ENCODE results near the gene BCL2.

Gene BCL2

DNA sequence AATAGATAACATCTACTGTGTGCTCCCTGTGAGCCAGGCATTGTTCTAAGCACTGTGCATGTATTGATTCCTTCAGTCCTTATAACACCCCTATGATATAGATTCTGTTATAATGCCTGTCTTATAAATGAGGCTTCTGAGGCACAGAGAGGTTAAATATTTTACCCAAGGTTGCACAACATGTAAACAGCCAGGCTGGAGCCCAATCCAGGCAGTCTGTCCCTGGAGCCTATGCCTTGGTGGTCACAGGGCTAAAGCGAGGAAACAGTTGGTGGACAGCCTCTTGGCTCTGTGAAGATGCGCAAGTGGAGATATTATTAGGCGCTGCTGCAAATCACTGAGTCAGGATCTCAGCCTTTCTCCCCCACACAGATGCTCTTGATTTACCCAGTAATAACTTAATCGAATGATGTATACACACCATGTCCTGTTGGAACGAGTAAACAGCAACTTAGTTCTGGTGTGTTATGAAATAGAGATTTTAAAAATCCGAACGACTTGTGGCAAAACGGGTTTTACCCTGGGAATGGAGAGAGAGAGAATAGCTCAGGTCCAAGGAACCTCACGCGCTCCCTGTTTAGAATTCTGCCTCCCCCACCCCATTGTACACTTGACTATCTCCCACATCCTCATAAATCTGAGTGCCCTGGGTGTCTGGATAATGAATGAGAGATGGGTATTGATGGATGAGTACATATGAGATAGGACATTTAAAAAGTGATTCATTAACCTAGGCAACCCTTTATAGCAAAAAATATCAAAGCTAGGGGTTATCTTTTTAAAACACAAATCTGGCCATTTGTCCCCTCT lies 231.9 kb downstream of the BCL2 start:
- Mint-ChIP-seq H3K36me3 (ENCODE audit: low read depth) (no peaks in the 10 kb centered on the region), H3K4me1 (ENCODE audit: low read depth) (no peaks in the 10 kb centered on the region), H3K27me3 (ENCODE audit: low read depth) (peaks cover 37% of the 10 kb centered on the region), H3K9me3 (no peaks in the 10 kb centered on the region), H3K4me3 (no peak overlapping the region), H3K27ac (no peak overlapping the region)

DNA sequence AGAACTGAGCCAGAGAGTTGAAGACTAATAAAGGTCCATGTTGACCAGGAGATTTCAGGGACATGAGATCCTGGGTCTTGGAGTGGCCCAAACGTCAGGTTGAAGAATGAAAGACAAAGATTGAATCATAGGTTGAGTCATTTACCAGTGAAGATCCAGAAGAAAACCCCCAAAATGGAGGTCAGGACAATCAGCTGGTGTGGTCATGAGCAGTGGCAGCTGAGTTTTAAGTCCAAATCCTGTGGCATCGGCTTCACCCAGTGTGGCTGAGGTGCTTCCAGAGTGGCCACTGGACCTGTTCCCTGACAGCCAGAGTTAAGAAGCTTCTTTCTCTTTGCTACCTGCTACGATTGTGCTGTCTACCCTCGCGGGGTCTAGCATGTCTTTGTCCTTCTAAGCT lies 234.0 kb downstream of the BCL2 start:
- no peaks in the 10 kb centered on the region for H3K9me3 Mint-ChIP-seq
- H3K27ac Mint-ChIP-seq = no peak overlapping the region
- H3K36me3 Mint-ChIP-seq (ENCODE audit: low read depth) = no peaks in the 10 kb centered on the region
- H3K4me1 Mint-ChIP-seq (ENCODE audit: low read depth) = no peaks in the 10 kb centered on the region
- H3K27me3 Mint-ChIP-seq (ENCODE audit: low read depth) = peaks cover 37% of the 10 kb centered on the region
- H3K4me3 Mint-ChIP-seq = no peak overlapping the region

- H3K36me3 Mint-ChIP-seq (ENCODE audit: low read depth) = peaks cover 4% of the 10 kb centered on the region
- no peak overlapping the region for H3K27ac Mint-ChIP-seq
- H3K4me3 Mint-ChIP-seq = no peak overlapping the region
- peaks cover 25% of the 10 kb centered on the region for H3K27me3 Mint-ChIP-seq (ENCODE audit: low read depth)
- H3K9me3 Mint-ChIP-seq = peaks cover 6% of the 10 kb centered on the region
- H3K4me1 Mint-ChIP-seq (ENCODE audit: low read depth) = no peaks in the 10 kb centered on the region
Measured at GRCh38 chr18:63084219-63084618, 235.3 kb downstream of the BCL2 start.

- Mint-ChIP-seq H3K9me3 (peaks cover 6% of the 10 kb centered on the region), H3K27ac (no peak overlapping the region), H3K36me3 (ENCODE audit: low read depth) (peaks cover 4% of the 10 kb centered on the region), H3K4me1 (ENCODE audit: low read depth) (no peaks in the 10 kb centered on the region), H3K4me3 (no peak overlapping the region), H3K27me3 (ENCODE audit: low read depth) (peaks cover 24% of the 10 kb centered on the region)
Measured at GRCh38 chr18:63083555-63083954, 236.0 kb downstream of the BCL2 start.

DNA sequence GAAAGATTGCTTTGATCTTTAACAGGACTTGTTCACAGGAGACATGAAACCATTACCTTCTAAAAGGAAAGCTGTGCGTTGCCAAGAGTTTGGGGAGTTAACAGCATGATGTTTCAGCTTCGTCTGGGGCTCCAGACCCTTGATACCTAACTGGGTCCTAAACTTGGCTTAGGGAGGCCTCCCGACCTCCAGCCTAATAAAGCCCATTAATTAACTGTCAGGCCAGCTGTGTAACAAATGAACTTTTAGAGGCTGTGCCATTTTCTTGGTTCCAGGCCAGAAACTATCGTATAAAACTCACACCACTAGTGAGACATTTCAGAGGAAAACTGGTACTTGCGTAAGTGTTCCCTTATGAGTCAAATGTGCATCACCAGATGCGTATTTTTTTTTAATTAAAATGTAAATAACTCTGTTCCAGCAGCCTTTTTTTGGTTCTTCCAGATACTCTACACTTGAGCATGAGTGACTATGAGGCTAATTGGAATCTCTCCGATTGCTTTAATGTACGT lies 236.5 kb downstream of the BCL2 start:
- H3K4me3 Mint-ChIP-seq = no peak overlapping the region
- peaks cover 23% of the 10 kb centered on the region for H3K27me3 Mint-ChIP-seq (ENCODE audit: low read depth)
- no peak overlapping the region for H3K27ac Mint-ChIP-seq
- H3K4me1 Mint-ChIP-seq (ENCODE audit: low read depth) = peaks cover 3% of the 10 kb centered on the region
- H3K36me3 Mint-ChIP-seq (ENCODE audit: low read depth) = peaks cover 4% of the 10 kb centered on the region
- H3K9me3 Mint-ChIP-seq = peaks cover 6% of the 10 kb centered on the region

DNA sequence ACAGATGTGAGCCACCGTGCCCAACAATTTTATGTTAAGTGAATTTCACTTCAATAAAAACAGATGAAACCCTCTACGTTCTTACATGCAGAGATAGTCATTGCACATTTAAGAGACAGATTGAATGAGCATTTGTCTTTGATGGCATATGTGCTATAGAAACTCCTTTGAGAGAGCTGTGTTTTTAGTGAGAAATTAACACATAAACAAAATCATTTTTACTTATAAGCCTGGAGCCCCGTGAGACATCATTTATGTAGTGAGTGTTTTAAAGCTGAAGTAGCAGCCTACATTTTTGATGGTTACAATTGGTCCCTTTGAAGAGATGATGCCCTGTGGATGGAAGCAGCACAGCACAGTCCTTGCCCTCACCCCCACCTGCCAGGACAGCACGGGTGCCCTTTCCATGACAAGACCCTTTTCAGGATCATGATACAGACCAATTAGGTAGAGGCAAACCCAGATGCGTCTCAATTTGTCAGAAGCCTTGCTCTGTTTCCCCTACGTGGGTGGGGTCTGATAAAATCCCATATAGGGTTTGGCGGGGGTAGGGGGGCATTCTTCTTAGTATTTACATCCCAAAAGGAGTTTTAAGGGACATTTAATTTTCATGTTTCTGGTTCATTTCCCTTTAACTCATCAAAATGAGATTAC lies 237.1 kb downstream of the BCL2 start:
- peaks cover 3% of the 10 kb centered on the region for H3K4me1 Mint-ChIP-seq (ENCODE audit: low read depth)
- H3K4me3 Mint-ChIP-seq = no peak overlapping the region
- peaks cover 4% of the 10 kb centered on the region for H3K36me3 Mint-ChIP-seq (ENCODE audit: low read depth)
- H3K9me3 Mint-ChIP-seq = peaks cover 6% of the 10 kb centered on the region
- peaks cover 25% of the 10 kb centered on the region for H3K27me3 Mint-ChIP-seq (ENCODE audit: low read depth)
- no peak overlapping the region for H3K27ac Mint-ChIP-seq

DNA sequence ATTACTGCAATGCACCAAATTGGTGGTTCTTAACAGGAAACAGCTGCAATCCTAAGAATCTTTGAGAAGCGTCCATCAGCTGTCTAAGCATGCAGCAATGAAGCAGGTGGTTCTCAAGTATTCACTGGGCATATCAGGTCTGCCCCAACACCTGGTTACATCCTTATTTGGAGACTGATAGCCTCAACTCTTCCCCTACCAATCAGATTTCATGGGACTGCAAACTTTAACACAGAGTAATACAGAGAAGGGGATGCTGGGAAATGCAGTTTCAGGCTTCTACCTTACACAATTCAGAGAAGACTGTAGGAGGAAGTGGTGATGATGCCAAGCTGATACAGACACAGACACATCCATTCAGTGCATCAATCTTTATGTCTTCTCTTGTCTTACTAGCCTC lies 240.5 kb downstream of the BCL2 start:
- Mint-ChIP-seq H3K4me1 (ENCODE audit: low read depth) (peaks cover 11% of the 10 kb centered on the region), H3K27ac (no peak overlapping the region), H3K27me3 (ENCODE audit: low read depth) (peaks cover 35% of the 10 kb centered on the region)

DNA sequence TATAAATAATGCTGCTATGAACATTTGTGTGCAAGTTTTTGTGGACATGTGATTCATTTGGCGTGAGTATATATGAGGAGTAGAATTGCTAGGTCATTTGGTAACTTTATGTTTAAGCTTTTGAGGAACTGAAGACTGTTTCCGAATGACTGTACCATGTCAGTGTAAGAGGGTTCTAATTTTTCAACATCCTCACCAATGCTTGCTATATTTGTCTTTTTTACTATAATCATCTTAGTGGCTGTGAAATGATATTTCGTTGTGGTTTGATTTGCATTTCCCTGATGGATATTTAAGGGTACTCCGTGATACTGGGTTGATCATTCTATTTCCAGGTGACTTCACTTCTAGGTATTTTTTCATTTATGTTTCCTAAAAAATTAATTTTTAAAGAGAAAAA lies 241.1 kb downstream of the BCL2 start:
- Mint-ChIP-seq H3K4me1 (ENCODE audit: low read depth) (peaks cover 11% of the 10 kb centered on the region), H3K27me3 (ENCODE audit: low read depth) (peaks cover 33% of the 10 kb centered on the region), H3K4me3 (no peak overlapping the region), H3K36me3 (ENCODE audit: low read depth) (peaks cover 4% of the 10 kb centered on the region), H3K9me3 (peaks cover 6% of the 10 kb centered on the region), H3K27ac (no peak overlapping the region)

More for the DNA sequence above, 240.5 kb downstream of the BCL2 start:
- no peak overlapping the region for H3K4me3 Mint-ChIP-seq
- H3K9me3 Mint-ChIP-seq = peaks cover 6% of the 10 kb centered on the region
- H3K36me3 Mint-ChIP-seq (ENCODE audit: low read depth) = peaks cover 4% of the 10 kb centered on the region

- Mint-ChIP-seq H3K27me3 (ENCODE audit: low read depth) (peaks cover 37% of the 10 kb centered on the region), H3K36me3 (ENCODE audit: low read depth) (peaks cover 3% of the 10 kb centered on the region), H3K4me1 (ENCODE audit: low read depth) (peaks cover 11% of the 10 kb centered on the region), H3K4me3 (peak overlapping the region; percentile 83), H3K9me3 (peaks cover 4% of the 10 kb centered on the region), H3K27ac (peak overlapping the region; percentile 18)
Measured at GRCh38 chr18:63074981-63075404, 244.6 kb downstream of the BCL2 start.

- H3K27me3 Mint-ChIP-seq (ENCODE audit: low read depth) = peaks cover 46% of the 10 kb centered on the region
- H3K4me1 Mint-ChIP-seq (ENCODE audit: low read depth) = peaks cover 11% of the 10 kb centered on the region
- no peak overlapping the region for H3K4me3 Mint-ChIP-seq
- H3K27ac Mint-ChIP-seq = no peak overlapping the region
- H3K9me3 Mint-ChIP-seq = no peaks in the 10 kb centered on the region
- no peaks in the 10 kb centered on the region for H3K36me3 Mint-ChIP-seq (ENCODE audit: low read depth)
Measured at GRCh38 chr18:63073481-63073880, 246.1 kb downstream of the BCL2 start.
